HG03039 (cell line): Measurements from ENCODE around the gene POU6F1.

Experiments
- ATAC-seq: cut with Tn5 transposase; IDR thresholded peaks from one replicate; pipeline ENCODE4 v1.9.1; 2021; ENCODE audit warnings: mild to moderate bottlenecking, moderate library complexity; ENCODE audit not compliant: unreplicated experiment

Gene POU6F1

GRCh38 chr12:51171884-51172514 lies 45.9 kb downstream of the POU6F1 start:
- ATAC-seq = peak; percentile 15

GRCh38 chr12:51163795-51164194 lies 54.1 kb downstream of the POU6F1 start:
- no peak for ATAC-seq

- ATAC-seq = no peak
Observed at GRCh38 chr12:51162217-51162616, 55.6 kb downstream of the POU6F1 start.

DNA sequence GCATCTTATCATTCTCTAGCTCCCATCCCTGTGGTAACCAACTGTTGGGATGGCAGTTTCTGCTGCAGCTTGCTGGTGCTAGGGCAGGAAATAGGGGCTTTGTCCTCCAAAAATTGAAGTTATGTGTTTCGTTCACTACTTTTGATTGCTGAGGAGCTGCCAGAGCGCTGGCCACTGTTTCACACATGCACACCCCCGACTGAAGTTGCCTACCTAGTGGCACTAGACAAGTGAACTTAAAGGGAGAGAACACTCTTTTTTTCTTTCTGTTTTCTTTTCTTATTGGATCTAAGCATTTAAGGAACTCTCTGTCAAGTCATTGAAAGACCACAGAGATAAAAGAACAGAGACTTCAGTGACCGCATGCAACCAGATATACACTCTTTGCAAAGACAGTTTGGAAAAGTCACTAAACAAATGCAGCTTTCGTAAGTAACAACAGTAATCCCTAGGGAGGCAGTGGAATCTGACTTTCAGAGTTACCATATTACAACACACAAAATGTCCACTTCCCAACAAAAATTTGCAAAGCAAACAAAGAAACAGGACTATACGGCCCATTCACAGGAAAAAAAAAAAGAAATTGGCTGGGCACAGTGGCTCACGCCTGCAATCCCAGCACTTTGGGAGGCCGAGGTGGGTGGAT lies 56.9 kb downstream of the POU6F1 start:
- ATAC-seq = no peak

GRCh38 chr12:51156245-51156765 lies 61.6 kb downstream of the POU6F1 start:
- no peak for ATAC-seq

DNA sequence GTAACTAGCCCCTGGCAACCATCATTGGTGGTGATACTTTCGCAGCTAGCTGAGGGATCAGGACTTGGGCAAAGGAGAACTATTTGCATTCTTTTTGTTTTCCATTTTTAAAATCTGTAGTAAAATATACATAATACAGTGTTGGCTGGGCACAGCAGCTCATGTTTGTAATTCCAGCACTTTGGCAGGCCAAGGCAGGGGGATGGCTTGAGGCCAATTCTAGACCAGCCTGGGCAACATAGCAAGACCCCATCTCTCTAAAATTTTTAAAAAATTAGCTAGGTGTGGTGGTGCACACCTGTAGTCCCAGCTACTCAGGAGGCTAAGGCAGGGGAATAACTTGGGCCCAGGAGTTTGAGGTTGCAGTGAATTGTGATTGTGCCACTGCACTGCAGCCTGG lies 64.9 kb downstream of the POU6F1 start:
- no peak for ATAC-seq

GRCh38 chr12:51150777-51151176 lies 67.1 kb downstream of the POU6F1 start:
- no peak for ATAC-seq

- ATAC-seq = no peak
Observed at GRCh38 chr12:51147309-51147708, 70.6 kb downstream of the POU6F1 start.

DNA sequence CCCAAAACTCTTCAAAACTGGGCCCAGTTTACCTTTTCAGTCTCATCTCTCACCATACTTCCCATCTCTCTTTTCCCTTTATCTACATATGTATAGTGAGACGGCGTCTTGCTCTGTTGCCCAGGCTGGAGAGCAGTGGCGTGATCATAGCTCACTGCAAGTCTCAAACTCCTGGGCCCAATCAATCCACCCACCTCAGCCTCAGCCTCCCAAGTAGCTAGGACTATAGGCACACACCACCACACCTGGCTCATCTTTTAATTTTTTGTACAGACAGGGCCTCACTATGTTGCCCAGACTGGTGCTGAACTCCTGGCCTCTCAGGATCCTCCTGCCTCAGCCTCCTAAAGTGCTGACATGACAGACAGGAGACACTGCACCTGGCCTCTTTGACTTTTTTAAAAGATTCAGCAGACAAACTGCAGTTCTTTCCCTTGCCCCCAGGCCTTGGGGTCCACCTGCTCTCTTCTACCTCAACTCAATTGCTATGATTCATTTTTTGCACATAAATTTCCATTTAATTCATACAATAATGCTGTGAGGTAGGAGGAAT lies 78.5 kb downstream of the POU6F1 start:
- no peak for ATAC-seq
